Measurements from ENCODE around the gene CENPF.

GRCh38 chr1:214568328-214568727 is 34.7 kb upstream of the CENPF start:
- TF ChIP-seq CTCF (conservative IDR thresholded peaks at IDR 0.05) (no peak), ZFX (IDR thresholded peaks at IDR 0.05) (no peak)

Measured in C4-2B (cell line).